B cell (primary cell): ENCODE measurements around the gene GHRL. TPM values are rescaled to one million over a fixed set of nuclear protein-coding genes. Genes with fewer than 3 reads are reported as not detected.

Experiments
- ATAC-seq: fragments of 200-7000 bp; cut with Tn5 transposase; one replicate; pipeline ENCODE4 v1.10.0; 2021; ENCODE audit warnings: low read depth, mild to moderate bottlenecking, moderate number of reproducible peaks, moderate library complexity
- CTCF ChIA-PET: fragments of 350-600 bp; sonication (Branson Sonifier 250); formaldehyde crosslinking; loops from one replicate; lab custom pipeline; 2021; ENCODE audit warnings: antibody characterized with exemption, inconsistent platforms; lab: Charles Lee
- POLR2A ChIA-PET: fragments of 350-600 bp; sonication (Branson Sonifier 250); formaldehyde crosslinking; loops from one replicate; lab custom pipeline; 2021; ENCODE audit warnings: antibody characterized with exemption; lab: Charles Lee
- DNase-seq: peaks from one replicate; pipeline ENCODE4 v3.0.0; 2013
- H2AFZ ChIP-seq: 2 replicates; pipeline ENCODE4 v1.6.1; 2012; ENCODE audit warnings: mild to moderate bottlenecking, low read depth, low read length; ENCODE audit not compliant: insufficient read depth, poor library complexity, severe bottlenecking
- H3K27ac ChIP-seq, 2 donors: 1 replicate in 1 of 2; 2 replicates in 1 of 2; pipeline ENCODE4 v1.5.1; 2012 to 2013; ENCODE audit warnings: low read length in 2 of 2, mild to moderate bottlenecking in 2 of 2, moderate library complexity in 1 of 2
- H3K27me3 ChIP-seq, 4 experiments: fragments of 200-600 bp in 1 of 4; sonication (generic) in 1 of 4; replicated peaks in 1 of 4; 1 replicate in 2 of 4; 2 replicates in 2 of 4; pipeline versions ENCODE4 v1.6.1 to v1.7.0; 2013 to 2016; ENCODE audit warnings: low read length in 3 of 4, mild to moderate bottlenecking in 2 of 4, mixed read lengths in 1 of 4, moderate library complexity in 1 of 4; ENCODE audit not compliant: insufficient read depth in 4 of 4, control insufficient read depth in 3 of 4; ENCODE audit errors: control extremely low read depth in 1 of 4
- H3K36me3 ChIP-seq, 2 experiments: replicated peaks in 1 of 2; 1 replicate in 1 of 2; 2 replicates in 1 of 2; pipeline versions ENCODE4 v1.6.1 to v1.7.1; 2013; ENCODE audit warnings: low read length in 1 of 2; ENCODE audit not compliant: insufficient read depth in 2 of 2, control insufficient read depth in 1 of 2; ENCODE audit errors: control extremely low read depth in 1 of 2, extremely low read depth in 1 of 2
- H3K4me1 ChIP-seq, 2 donors: fragments of 200-600 bp in 1 of 2; sonication (generic) in 1 of 2; 1 replicate in 1 of 2; 2 replicates in 1 of 2; pipeline versions ENCODE4 v1.5.1 to v1.6.1; 2013 to 2017; ENCODE audit warnings: low read length in 2 of 2; ENCODE audit not compliant: control insufficient read depth in 2 of 2, insufficient read depth in 2 of 2
- H3K4me2 ChIP-seq: replicated peaks from 2 replicates; pipeline ENCODE3; 2012; ENCODE audit warnings: mild to moderate bottlenecking, low read depth, low read length; ENCODE audit not compliant: poor library complexity, severe bottlenecking
- H3K4me3 ChIP-seq, 5 experiments: fragments of 200-600 bp in 1 of 5; sonication (generic) in 1 of 5; 1 replicate in 3 of 5; 2 replicates in 2 of 5; pipeline versions ENCODE4 v1.5.1 to v1.7.0; 2011 to 2016; ENCODE audit warnings: low read length in 4 of 5, mild to moderate bottlenecking in 4 of 5, low read depth in 2 of 5, control low read depth in 1 of 5, moderate library complexity in 1 of 5; ENCODE audit not compliant: insufficient read depth in 1 of 5; ENCODE audit errors: control extremely low read depth in 1 of 5, extremely low read depth in 1 of 5
- H3K79me2 ChIP-seq: fragments of 200-600 bp; sonication (generic); one replicate; pipeline ENCODE4 v1.6.0; 2016; ENCODE audit warnings: low read length; ENCODE audit not compliant: control insufficient read depth, insufficient read depth
- H3K9ac ChIP-seq: fragments of 200-600 bp; sonication (generic); 2 replicates; pipeline ENCODE4 v1.6.1; 2017; ENCODE audit warnings: mild to moderate bottlenecking, low read length, moderate library complexity
- H3K9me3 ChIP-seq, 3 donors: one replicate each; pipeline versions ENCODE4 v1.6.1 to v1.7.1; 2013; ENCODE audit warnings: low read length in 2 of 3; ENCODE audit not compliant: control insufficient read depth in 2 of 3, insufficient read depth in 1 of 3; ENCODE audit errors: control extremely low read depth in 1 of 3
- H4K20me1 ChIP-seq: 2 replicates; pipeline ENCODE4 v1.6.0; 2012; ENCODE audit warnings: mild to moderate bottlenecking, low read length; ENCODE audit not compliant: insufficient read depth, control insufficient read depth, poor library complexity, severe bottlenecking
- H3K27ac Mint-ChIP-seq: one replicate; pipeline ENCODE4 v1.8.0; 2021; ENCODE audit warnings: mixed read lengths
- H3K27me3 Mint-ChIP-seq: one replicate; pipeline ENCODE4 v1.8.0; 2021; ENCODE audit warnings: mixed read lengths
- H3K4me1 Mint-ChIP-seq: one replicate; pipeline ENCODE4 v1.8.0; 2021; ENCODE audit warnings: mixed read lengths
- H3K4me3 Mint-ChIP-seq: one replicate; pipeline ENCODE4 v1.8.0; 2021; ENCODE audit warnings: mixed read lengths
- H3K9me3 Mint-ChIP-seq: one replicate; pipeline ENCODE4 v1.8.0; 2022; ENCODE audit warnings: mixed read lengths; ENCODE audit not compliant: insufficient read depth
- EZH2 ChIP-seq: IDR thresholded peaks from 2 replicates; pipeline ENCODE4 v1.6.1; 2012; ENCODE audit warnings: borderline replicate concordance, low read depth, mild to moderate bottlenecking, moderate library complexity, low read length; ENCODE audit not compliant: insufficient read depth, poor library complexity, severe bottlenecking
- WGBS: methylation state at CpG from one replicate; pipeline ENCODE4 v1.1.5; 2013; ENCODE audit warnings: missing lambda C conversion rate; ENCODE audit not compliant: insufficient coverage; 5-methylcytosine and 5-hydroxymethylcytosine counted together
- intact Hi-C: fragments of 100-400 bp; cut with micrococcal nuclease; formaldehyde crosslinking; loops from one replicate; pipeline ENCODE4 v1.10.0; 2022
- polyA plus RNA-seq: library from polyadenylated mRNA; depleted of rRNA; stranded (reverse); fragments of >200 nt; gene quantifications from 2 replicates; pipeline ENCODE4 v1.2.3, GENCODE V29; 2012
- total RNA-seq, 2 donors: library from RNA; stranded (reverse); fragments of 120-200 nt in 1 of 2; gene quantifications; 1 replicate in 1 of 2; 2 replicates in 1 of 2; pipeline versions ENCODE4 v1.2.3 to v1.2.4, GENCODE V29; 2013 to 2022
- TF ChIP-seq, protein P1 (sequence below): fragments of 200-600 bp; IDR thresholded peaks from one replicate; pipeline ENCODE4 v1.8.0; 2022; ENCODE audit warnings: antibody characterized with exemption, mild to moderate bottlenecking

GHRL gene
- total and polyA plus RNA-seq, 2 donors (not counting 1 experiment from before 2014, with no cell fraction given) = 2.8 to 3.0 TPM

GRCh38 chr3:10251006-10251405, 41.7 kb downstream of the GHRL start:
- H3K27ac Mint-ChIP-seq = peak overlapping the region; percentile 60
- peak overlapping the region; percentile 96 for H3K4me2 ChIP-seq

GRCh38 chr3:10249833-10250232, 42.9 kb downstream of the GHRL start:
- 13% methylated on average over 2 of the region's 3 CpGs for WGBS
- Histone ChIP-seq H3K9ac (peak overlapping the region; percentile 93), H3K4me2 (peak overlapping the region; percentile 96), H3K27me3 (no peaks in the 10 kb centered on the region), H3K27ac (peak overlapping the region in 1 of 2 donors; percentile 70), H3K4me1 (peaks cover 25 to 28% of the 10 kb centered on the region in 2 donors), H3K4me3 (peak overlapping the region; percentile 32 to 85 (median 81)), H3K36me3 (peaks cover 14 to 21% of the 10 kb centered on the region in 2 experiments), H2AFZ (no peak overlapping the region), H3K79me2 (peaks cover 72% of the 10 kb centered on the region), H4K20me1 (peaks cover 45% of the 10 kb centered on the region), H3K9me3 (peaks cover 2 to 15% (median 10%) of the 10 kb centered on the region in 3 donors)
- TF ChIP-seq, protein P1, sequence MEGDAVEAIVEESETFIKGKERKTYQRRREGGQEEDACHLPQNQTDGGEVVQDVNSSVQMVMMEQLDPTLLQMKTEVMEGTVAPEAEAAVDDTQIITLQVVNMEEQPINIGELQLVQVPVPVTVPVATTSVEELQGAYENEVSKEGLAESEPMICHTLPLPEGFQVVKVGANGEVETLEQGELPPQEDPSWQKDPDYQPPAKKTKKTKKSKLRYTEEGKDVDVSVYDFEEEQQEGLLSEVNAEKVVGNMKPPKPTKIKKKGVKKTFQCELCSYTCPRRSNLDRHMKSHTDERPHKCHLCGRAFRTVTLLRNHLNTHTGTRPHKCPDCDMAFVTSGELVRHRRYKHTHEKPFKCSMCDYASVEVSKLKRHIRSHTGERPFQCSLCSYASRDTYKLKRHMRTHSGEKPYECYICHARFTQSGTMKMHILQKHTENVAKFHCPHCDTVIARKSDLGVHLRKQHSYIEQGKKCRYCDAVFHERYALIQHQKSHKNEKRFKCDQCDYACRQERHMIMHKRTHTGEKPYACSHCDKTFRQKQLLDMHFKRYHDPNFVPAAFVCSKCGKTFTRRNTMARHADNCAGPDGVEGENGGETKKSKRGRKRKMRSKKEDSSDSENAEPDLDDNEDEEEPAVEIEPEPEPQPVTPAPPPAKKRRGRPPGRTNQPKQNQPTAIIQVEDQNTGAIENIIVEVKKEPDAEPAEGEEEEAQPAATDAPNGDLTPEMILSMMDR = no peak
- no peak for TF ChIP-seq EZH2
- peaks cover 51% of the 10 kb centered on the region for H3K4me1 Mint-ChIP-seq
- peak overlapping the region; percentile 88 for H3K27ac Mint-ChIP-seq
- intact Hi-C loops = loop anchor here (2.0 to 5.0 kb wide), 9 partner anchors 25 to 853 kb away; partner anchors contain the start of genes BRPF1, CRELD1, IRAK2 and JAGN1
- ChIA-PET CTCF (interaction anchor here (0.7 kb wide), 1 partner anchor 10 kb away, joined by 3 read pairs; no protein-coding TSS in a partner anchor), POLR2A (interaction anchor here (0.6 to 0.7 kb wide), 2 partner anchors 45 to 500 kb away, joined by 3 read pairs; partner anchors contain the start of gene OGG1)
- no peaks in the 10 kb centered on the region for H3K27me3 Mint-ChIP-seq
- peaks cover 8% of the 10 kb centered on the region for H3K9me3 Mint-ChIP-seq
- no peak for DNase-seq
- ATAC-seq = no peak
- H3K4me3 Mint-ChIP-seq = peak overlapping the region; percentile 97

More at GRCh38 chr3:10251006-10251405, 41.7 kb downstream of the GHRL start:
- TF ChIP-seq, protein P1 = no peak
- no peak for TF ChIP-seq EZH2
- H3K9me3 Mint-ChIP-seq = peaks cover 2% of the 10 kb centered on the region
- peaks cover 14 to 30% of the 10 kb centered on the region in 2 experiments for H3K36me3 ChIP-seq
- ChIA-PET CTCF (no interaction called here), POLR2A (interaction anchor here (0.6 kb wide), 1 partner anchor 70 kb away, joined by 3 read pairs; the partner anchor contains the start of gene SEC13)
- no peak overlapping the region for H3K9ac ChIP-seq
- ATAC-seq = no peak
- DNase-seq = no peak
- no peaks in the 10 kb centered on the region for H3K27me3 Mint-ChIP-seq
- peaks cover 56% of the 10 kb centered on the region for H4K20me1 ChIP-seq
- H3K4me3 Mint-ChIP-seq = peak overlapping the region; percentile 97
- 86% methylated on average over 2 of the region's 3 CpGs for WGBS
- no peaks in the 10 kb centered on the region for H3K27me3 ChIP-seq
- no peak overlapping the region for H3K4me3 ChIP-seq
- no peak overlapping the region for H2AFZ ChIP-seq
- H3K27ac ChIP-seq = peak overlapping the region in 1 of 2 donors; percentile 70
- H3K4me1 Mint-ChIP-seq = peaks cover 56% of the 10 kb centered on the region
- H3K79me2 ChIP-seq = peaks cover 84% of the 10 kb centered on the region
- intact Hi-C loops = no loop called here
- peaks cover 25 to 28% of the 10 kb centered on the region in 2 donors for H3K4me1 ChIP-seq
- peaks cover 0 to 8% (median under 1%) of the 10 kb centered on the region in 3 donors for H3K9me3 ChIP-seq
